ENCODE results near the gene MRTFB.

DNA sequence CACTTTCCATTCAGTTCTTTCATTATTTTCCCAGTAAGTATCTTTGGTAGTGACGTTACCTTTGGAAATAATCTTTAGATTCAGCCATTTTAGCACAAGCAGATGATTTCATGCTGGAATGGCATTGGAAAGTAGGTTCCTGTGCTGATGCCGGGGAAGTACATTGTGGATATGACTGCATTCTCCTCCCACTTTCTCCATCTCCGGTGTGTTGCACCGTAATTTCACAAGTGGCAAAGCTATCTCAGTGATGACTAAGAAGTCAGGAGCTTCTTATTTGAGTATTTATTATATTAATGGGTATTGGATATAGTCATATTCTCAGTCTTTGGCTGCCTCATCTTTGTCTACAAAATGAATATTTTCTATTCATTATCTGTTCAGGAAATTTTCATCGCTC is 69.8 kb downstream of the MRTFB start:
- TF ChIP-seq, protein P1, sequence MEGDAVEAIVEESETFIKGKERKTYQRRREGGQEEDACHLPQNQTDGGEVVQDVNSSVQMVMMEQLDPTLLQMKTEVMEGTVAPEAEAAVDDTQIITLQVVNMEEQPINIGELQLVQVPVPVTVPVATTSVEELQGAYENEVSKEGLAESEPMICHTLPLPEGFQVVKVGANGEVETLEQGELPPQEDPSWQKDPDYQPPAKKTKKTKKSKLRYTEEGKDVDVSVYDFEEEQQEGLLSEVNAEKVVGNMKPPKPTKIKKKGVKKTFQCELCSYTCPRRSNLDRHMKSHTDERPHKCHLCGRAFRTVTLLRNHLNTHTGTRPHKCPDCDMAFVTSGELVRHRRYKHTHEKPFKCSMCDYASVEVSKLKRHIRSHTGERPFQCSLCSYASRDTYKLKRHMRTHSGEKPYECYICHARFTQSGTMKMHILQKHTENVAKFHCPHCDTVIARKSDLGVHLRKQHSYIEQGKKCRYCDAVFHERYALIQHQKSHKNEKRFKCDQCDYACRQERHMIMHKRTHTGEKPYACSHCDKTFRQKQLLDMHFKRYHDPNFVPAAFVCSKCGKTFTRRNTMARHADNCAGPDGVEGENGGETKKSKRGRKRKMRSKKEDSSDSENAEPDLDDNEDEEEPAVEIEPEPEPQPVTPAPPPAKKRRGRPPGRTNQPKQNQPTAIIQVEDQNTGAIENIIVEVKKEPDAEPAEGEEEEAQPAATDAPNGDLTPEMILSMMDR (conservative IDR thresholded peaks at IDR 0.05; ENCODE audit: low read depth, low read length) = no peak
- TF ChIP-seq EZH2phosphoT487 (IDR thresholded peaks at IDR 0.05; ENCODE audit: borderline replicate concordance, low read length) = no peak
